ENCODE results near the gene MED7.

Gene MED7

GRCh38 chr5:157106630-157107461 is 35.8 kb downstream of the MED7 start:
- no peak for DNase-seq (ENCODE audit: low read depth)

- DNase-seq (ENCODE audit: low read depth) = no peak
Observed at GRCh38 chr5:157100140-157100679, 42.5 kb downstream of the MED7 start.

DNA sequence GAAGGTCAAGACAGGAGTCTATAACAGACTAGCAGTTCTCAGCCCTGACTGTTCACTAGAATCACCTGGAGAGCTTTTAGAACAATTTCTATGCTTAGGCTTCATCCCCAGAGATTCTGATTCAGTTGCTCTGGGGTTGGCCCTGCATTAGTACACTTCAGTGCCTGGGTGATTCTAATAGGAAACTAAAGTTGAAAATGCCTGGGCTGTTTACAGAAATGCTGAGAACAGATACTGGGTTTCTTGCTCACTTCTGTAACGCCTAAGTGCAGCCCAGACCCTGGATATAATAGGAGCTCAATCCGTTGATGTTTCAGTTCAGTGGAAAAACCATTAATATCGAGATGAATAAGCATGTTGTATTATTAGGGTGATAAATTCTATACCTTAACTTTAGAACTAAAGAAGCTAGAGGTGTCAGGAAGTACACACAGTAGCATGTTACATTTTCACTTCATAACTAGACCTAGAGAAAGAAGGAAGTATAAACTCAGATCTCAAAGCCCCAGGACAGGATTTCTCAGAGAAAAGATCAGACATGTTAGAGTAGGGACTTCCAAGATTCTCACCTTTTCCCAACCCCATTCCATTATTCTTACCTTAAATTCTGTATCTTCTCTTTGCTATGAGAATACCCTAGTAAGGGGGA is 54.2 kb downstream of the MED7 start:
- DNase-seq (ENCODE audit: low read depth) = no peak
